ENCODE data around the gene CNTNAP2. TPM values are rescaled to one million over a fixed set of nuclear protein-coding genes. Genes with fewer than 3 reads are reported as not detected.

Gene CNTNAP2
- total RNA-seq, 1 donor from 2014 or later: 2.8 TPM

GRCh38 chr7:148127374-148127773 lies 2010.8 kb downstream of the CNTNAP2 start:
- no peak for DNase-seq (ENCODE audit: low read depth in 2 of 2)

- no peak for DNase-seq (ENCODE audit: low read depth in 2 of 2)
Observed at GRCh38 chr7:148129023-148129422, 2012.4 kb downstream of the CNTNAP2 start.

GRCh38 chr7:148135116-148135515 lies 2018.5 kb downstream of the CNTNAP2 start:
- no peak for DNase-seq (ENCODE audit: low read depth in 2 of 2)

- no peak for DNase-seq (ENCODE audit: low read depth in 2 of 2)
Observed at GRCh38 chr7:148135997-148136396, 2019.4 kb downstream of the CNTNAP2 start.

GRCh38 chr7:148142660-148143248 lies 2026.2 kb downstream of the CNTNAP2 start:
- peak in 1 of 2 donors; percentile 9 for DNase-seq (ENCODE audit: low read depth in 2 of 2)

GRCh38 chr7:148144827-148145226 lies 2028.2 kb downstream of the CNTNAP2 start:
- no peak for DNase-seq (ENCODE audit: low read depth in 2 of 2)

GRCh38 chr7:148146346-148146745 lies 2029.7 kb downstream of the CNTNAP2 start:
- DNase-seq (ENCODE audit: low read depth in 2 of 2): no peak

- DNase-seq (ENCODE audit: low read depth in 2 of 2): no peak
Observed at GRCh38 chr7:148147438-148147837, 2030.8 kb downstream of the CNTNAP2 start.

- no peak for DNase-seq (ENCODE audit: low read depth in 2 of 2)
Observed at GRCh38 chr7:148148456-148148855, 2031.9 kb downstream of the CNTNAP2 start.

GRCh38 chr7:148149730-148150129 lies 2033.1 kb downstream of the CNTNAP2 start:
- DNase-seq (ENCODE audit: low read depth in 2 of 2): no peak

- DNase-seq (ENCODE audit: low read depth in 2 of 2): no peak
Observed at GRCh38 chr7:148151778-148152177, 2035.2 kb downstream of the CNTNAP2 start.

GRCh38 chr7:148153616-148154284 lies 2037.1 kb downstream of the CNTNAP2 start:
- DNase-seq (ENCODE audit: low read depth in 2 of 2): no peak

- no peak for DNase-seq (ENCODE audit: low read depth in 2 of 2)
Observed at GRCh38 chr7:148155000-148155399, 2038.4 kb downstream of the CNTNAP2 start.

GRCh38 chr7:148155826-148156225 lies 2039.2 kb downstream of the CNTNAP2 start:
- no peak for DNase-seq (ENCODE audit: low read depth in 2 of 2)

GRCh38 chr7:148156233-148156632 lies 2039.6 kb downstream of the CNTNAP2 start:
- no peak for DNase-seq (ENCODE audit: low read depth in 2 of 2)

- no peak for DNase-seq (ENCODE audit: low read depth in 2 of 2)
Observed at GRCh38 chr7:148159331-148159730, 2042.7 kb downstream of the CNTNAP2 start.

GRCh38 chr7:148161776-148162175 lies 2045.2 kb downstream of the CNTNAP2 start:
- no peak for DNase-seq (ENCODE audit: low read depth in 2 of 2)

- no peak for DNase-seq (ENCODE audit: low read depth in 2 of 2)
Observed at GRCh38 chr7:148162808-148163207, 2046.2 kb downstream of the CNTNAP2 start.

- DNase-seq (ENCODE audit: low read depth in 2 of 2): no peak
Observed at GRCh38 chr7:148163246-148163645, 2046.6 kb downstream of the CNTNAP2 start.

GRCh38 chr7:148172920-148173319 lies 2056.3 kb downstream of the CNTNAP2 start:
- DNase-seq (ENCODE audit: low read depth in 2 of 2): no peak

GRCh38 chr7:148173369-148173768 lies 2056.8 kb downstream of the CNTNAP2 start:
- no peak for DNase-seq (ENCODE audit: low read depth in 2 of 2)

GRCh38 chr7:148174376-148174775 lies 2057.8 kb downstream of the CNTNAP2 start:
- no peak for DNase-seq (ENCODE audit: low read depth in 2 of 2)

- DNase-seq (ENCODE audit: low read depth in 2 of 2): no peak
Observed at GRCh38 chr7:148175512-148175911, 2058.9 kb downstream of the CNTNAP2 start.
